ENCODE results near the gene MAGI3.

DNA sequence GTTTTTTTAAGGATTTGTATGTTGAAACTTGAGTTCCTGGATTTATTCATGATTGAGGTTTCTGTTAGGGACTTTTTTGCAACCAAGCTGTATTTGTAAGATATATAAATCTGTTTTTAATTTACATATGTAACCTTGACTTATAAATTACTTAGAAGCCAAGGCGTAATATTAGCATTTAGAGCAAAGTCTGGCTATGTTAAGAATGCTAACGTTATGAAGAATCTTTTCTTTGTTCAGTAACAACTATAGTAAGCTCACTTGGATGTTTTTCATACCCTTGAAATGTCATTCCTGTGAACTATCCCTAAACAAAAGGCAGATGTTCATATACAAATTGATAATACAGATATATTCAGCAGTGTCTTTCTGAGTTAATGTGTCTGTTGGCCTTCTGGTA, 155.3 kb downstream of the MAGI3 start:
- TF ChIP-seq, protein P1, sequence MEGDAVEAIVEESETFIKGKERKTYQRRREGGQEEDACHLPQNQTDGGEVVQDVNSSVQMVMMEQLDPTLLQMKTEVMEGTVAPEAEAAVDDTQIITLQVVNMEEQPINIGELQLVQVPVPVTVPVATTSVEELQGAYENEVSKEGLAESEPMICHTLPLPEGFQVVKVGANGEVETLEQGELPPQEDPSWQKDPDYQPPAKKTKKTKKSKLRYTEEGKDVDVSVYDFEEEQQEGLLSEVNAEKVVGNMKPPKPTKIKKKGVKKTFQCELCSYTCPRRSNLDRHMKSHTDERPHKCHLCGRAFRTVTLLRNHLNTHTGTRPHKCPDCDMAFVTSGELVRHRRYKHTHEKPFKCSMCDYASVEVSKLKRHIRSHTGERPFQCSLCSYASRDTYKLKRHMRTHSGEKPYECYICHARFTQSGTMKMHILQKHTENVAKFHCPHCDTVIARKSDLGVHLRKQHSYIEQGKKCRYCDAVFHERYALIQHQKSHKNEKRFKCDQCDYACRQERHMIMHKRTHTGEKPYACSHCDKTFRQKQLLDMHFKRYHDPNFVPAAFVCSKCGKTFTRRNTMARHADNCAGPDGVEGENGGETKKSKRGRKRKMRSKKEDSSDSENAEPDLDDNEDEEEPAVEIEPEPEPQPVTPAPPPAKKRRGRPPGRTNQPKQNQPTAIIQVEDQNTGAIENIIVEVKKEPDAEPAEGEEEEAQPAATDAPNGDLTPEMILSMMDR (IDR thresholded peaks at IDR 0.05), result no peak
- no peak for TF ChIP-seq POLR2A (IDR thresholded peaks at IDR 0.05)
